GM12878 (cell line): Measurements from ENCODE around the gene SALL3. TPM values are rescaled to one million over a fixed set of nuclear protein-coding genes. Genes with fewer than 3 reads are reported as not detected.
"Not testable (repeated sequence)": the region's sequence is repeated elsewhere in the genome, so short reads cannot be mapped to it uniquely, and the experiment has no call there.

ENCODE experiments used
- ATAC-seq: fragments of 200-7000 bp; cut with Tn5 transposase; 3 replicates; pipeline ENCODE4 v1.9.1; 2020; ENCODE audit warnings: mild to moderate bottlenecking, moderate library complexity
- BruUV-seq: library from RNA; stranded (reverse); fragments of 400-500 nt; replicated peaks from 2 replicates; lab custom pipeline; 2021; lab: Mats Ljungman, UMichigan
- CTCF ChIA-PET: fragments of 300-600 bp; sonication (Branson Sonifier 250); formaldehyde crosslinking; extraction: SDS; loops from one replicate; lab custom pipeline; 2021; ENCODE audit warnings: inconsistent platforms; lab: Yijun Ruan, JAX
- POLR2A ChIA-PET: fragments of 350-600 bp; formaldehyde crosslinking; extraction: SDS; loops from one replicate; lab custom pipeline; 2021; ENCODE audit warnings: inconsistent platforms; lab: Charles Lee
- RAD21 ChIA-PET: fragments of 300-600 bp; sonication (Branson Sonifier 250); formaldehyde crosslinking; loops from one replicate; lab custom pipeline; 2023; ENCODE audit warnings: antibody characterized with exemption; ENCODE audit not compliant: unreplicated experiment; lab: Charles Lee
- SMC1A ChIA-PET: fragments of 300-600 bp; sonication (Branson Sonifier 250); formaldehyde crosslinking; loops from one replicate; lab custom pipeline; 2023; ENCODE audit not compliant: unreplicated experiment, uncharacterized antibody; lab: Charles Lee
- DNase-seq: peaks from one replicate; pipeline ENCODE4 v3.0.0-alpha.2; 2011; ENCODE audit warnings: low read depth, low spot score
- FAIRE-seq: peaks from 3 replicates; lab custom pipeline; 2011; peaks lifted over from hg19 to GRCh38; lab: Jason Lieb, UNC
- H2AFZ ChIP-seq: 2 replicates; pipeline ENCODE4 v1.6.0; 2011; ENCODE audit warnings: low read depth, low read length, control low read depth; ENCODE audit not compliant: control insufficient read depth
- H3K27ac ChIP-seq: 2 replicates; pipeline ENCODE4 v1.5.1; 2011; ENCODE audit warnings: control low read depth; ENCODE audit not compliant: control insufficient read depth, insufficient read depth
- H3K27me3 ChIP-seq, 2 experiments: replicated peaks in 1 of 2; 2 replicates each; pipeline versions ENCODE4 v1.6.0 to v1.6.1; 2011; ENCODE audit warnings: low read length in 1 of 2; ENCODE audit not compliant: control insufficient read depth in 2 of 2, insufficient read depth in 2 of 2
- H3K36me3 ChIP-seq, 2 experiments: 2 replicates each; pipeline ENCODE4 v1.5.1; 2011; ENCODE audit warnings: low read length in 1 of 2; ENCODE audit not compliant: control insufficient read depth in 2 of 2, insufficient read depth in 2 of 2
- H3K4me1 ChIP-seq: 2 replicates; pipeline ENCODE4 v1.6.1; 2011; ENCODE audit warnings: mild to moderate bottlenecking, low read length, moderate library complexity, mixed read lengths; ENCODE audit not compliant: control insufficient read depth, insufficient read depth
- H3K4me2 ChIP-seq: 2 replicates; pipeline ENCODE4 v1.6.0; 2011; ENCODE audit warnings: control low read depth; ENCODE audit not compliant: control insufficient read depth, insufficient read depth
- H3K4me3 ChIP-seq: fragments of 200-600 bp; sonication (generic); 2 replicates; pipeline ENCODE4 v1.5.1; 2016
- H3K79me2 ChIP-seq: 2 replicates; pipeline ENCODE4 v1.6.0; 2011; ENCODE audit warnings: low read length; ENCODE audit not compliant: control insufficient read depth, insufficient read depth
- H3K9ac ChIP-seq: 2 replicates; pipeline ENCODE4 v1.8.0; 2011; ENCODE audit warnings: low read length, control low read depth, mixed read lengths; ENCODE audit not compliant: control insufficient read depth, insufficient read depth
- H3K9me3 ChIP-seq: replicated peaks from 3 replicates; pipeline ENCODE4 v1.5.1; 2011; ENCODE audit warnings: mild to moderate bottlenecking, low read length; ENCODE audit not compliant: control insufficient read depth, insufficient read depth
- H4K20me1 ChIP-seq: 2 replicates; pipeline ENCODE4 v1.6.0; 2011; ENCODE audit not compliant: control insufficient read depth, insufficient read depth
- CBX3 ChIP-seq: fragments of 200-600 bp; sonication (generic); IDR thresholded peaks from 2 replicates; pipeline ENCODE4 v1.6.1; 2016; ENCODE audit warnings: low read depth, borderline replicate concordance
- POLR2AphosphoS5 ChIP-seq: IDR thresholded peaks from 2 replicates; pipeline ENCODE4 v1.6.1; 2011; ENCODE audit warnings: mild to moderate bottlenecking, low read length, inconsistent platforms
- RFX5 ChIP-seq: IDR thresholded peaks from 2 replicates; pipeline ENCODE4 v1.6.1; 2011; ENCODE audit warnings: low read depth, low read length, improper control_type of control experiment
- ZNF592 ChIP-seq: fragments of 450-650 bp; IDR thresholded peaks from 2 replicates; pipeline ENCODE4 v1.6.1; 2017; ENCODE audit warnings: mild to moderate bottlenecking, moderate library complexity
- WGBS: methylation state at CpG from one replicate; pipeline ENCODE4 v1.1.6; 2016; ENCODE audit warnings: low lambda C conversion rate; ENCODE audit not compliant: insufficient replicate concordance, insufficient coverage; ENCODE audit errors: missing lambda C conversion rate; 5-methylcytosine and 5-hydroxymethylcytosine counted together
- in situ Hi-C: fragments of 300-500 bp; cut with MboI; formaldehyde crosslinking; loops from 9 replicates; pipeline ENCODE4 v1.14.3; 2018; ENCODE audit warnings: mixed read lengths
- intact Hi-C: fragments of 100-400 bp; cut with micrococcal nuclease; formaldehyde crosslinking; loops from one replicate; pipeline ENCODE4 v1.14.2; 2022; ENCODE audit not compliant: unreplicated experiment
- polyA plus RNA-seq, 11 experiments: library from polyadenylated mRNA; depleted of rRNA in 4 of 11; unstranded in 6 of 11; stranded (reverse) in 5 of 11; fragments of >200 nt; fragmentation: Nextera tagmentation in 4 of 11; fragmentation: Illumina TruSeq in 1 of 11; extraction: Ambion mirVana in 4 of 11; extraction: Trizol in 1 of 11; gene quantifications; 1 replicate in 1 of 11; 2 replicates in 10 of 11; pipeline versions ENCODE4 v1.2.1 to v1.2.3, GENCODE V29; 2011 to 2016; ENCODE audit warnings: inconsistent platforms in 2 of 11, missing spikeins in 2 of 11, low read depth in 1 of 11
- total RNA-seq, 4 experiments: library from RNA; depleted of rRNA in 3 of 4; stranded (reverse); fragments of >200 nt in 3 of 4; fragmentation: Illumina TruSeq in 1 of 4; extraction: Trizol in 1 of 4; gene quantifications; 2 replicates each; pipeline versions ENCODE4 v1.2.1 to v1.2.3, GENCODE V29; 2013 to 2021

Gene SALL3
- total and polyA plus RNA-seq, 10 of the 15 experiments (the other 5 are each of a cell fraction or from before 2014, with no cell fraction given) = 0.01 to 0.10 (median 0.07) TPM; not detected in 7

- no peak for TF ChIP-seq ZNF592
- no peak for TF ChIP-seq POLR2AphosphoS5
- no peak for TF ChIP-seq CBX3
- no peak for TF ChIP-seq RFX5
Observed at GRCh38 chr18:78962098-78962497, 17.5 kb upstream of the SALL3 start (continued).

- H3K36me3 ChIP-seq, SMC1A ChIA-PET, DNase-seq, H3K4me2 ChIP-seq, POLR2A ChIA-PET, H3K4me3 ChIP-seq, H3K79me2 ChIP-seq, H3K9me3 ChIP-seq, H3K9ac ChIP-seq, H3K4me1 ChIP-seq, ATAC-seq, H2AFZ ChIP-seq, H4K20me1 ChIP-seq, H3K27me3 ChIP-seq, H3K27ac ChIP-seq, intact Hi-C loops, FAIRE-seq, RAD21 ChIA-PET, BruUV-seq: not testable (repeated sequence)
- CTCF ChIA-PET = interaction anchor here (0.6 kb wide), 1 partner anchor 1352 kb away, joined by 3 read pairs; no protein-coding TSS in a partner anchor
- in situ Hi-C loops = loop anchor here (25.0 kb wide), 1 partner anchor 427 kb away; no protein-coding TSS in a partner anchor
- 82% methylated on average over 24 of the region's 24 CpGs for WGBS
Observed at GRCh38 chr18:78964727-78965126, 14.9 kb upstream of the SALL3 start.
